Measurements from ENCODE around the gene PTPRN2.

DNA sequence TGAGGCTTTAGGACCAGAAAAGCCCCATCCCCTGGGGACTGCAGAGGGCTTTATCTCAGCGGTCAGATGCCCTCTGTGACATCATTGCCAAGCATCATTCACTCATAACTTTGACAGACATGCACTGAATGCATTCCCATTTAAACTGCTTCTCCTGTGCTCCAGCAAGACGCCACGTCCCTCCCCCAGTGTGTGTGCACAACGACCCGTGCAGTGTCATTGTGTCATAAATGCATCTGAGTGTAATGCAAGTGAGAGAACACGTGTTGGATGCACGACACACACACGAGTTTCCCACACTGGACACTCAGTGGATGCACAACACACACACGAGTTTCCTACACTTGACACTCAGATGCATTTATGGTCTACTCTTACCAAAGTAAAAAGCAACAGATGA lies 337.9 kb downstream of the PTPRN2 start:
- TF ChIP-seq POLR2A (IDR thresholded peaks at IDR 0.05) (no peak), POLR2AphosphoS5 (IDR thresholded peaks at IDR 0.05) (no peak)
- TF ChIP-seq, protein P1, sequence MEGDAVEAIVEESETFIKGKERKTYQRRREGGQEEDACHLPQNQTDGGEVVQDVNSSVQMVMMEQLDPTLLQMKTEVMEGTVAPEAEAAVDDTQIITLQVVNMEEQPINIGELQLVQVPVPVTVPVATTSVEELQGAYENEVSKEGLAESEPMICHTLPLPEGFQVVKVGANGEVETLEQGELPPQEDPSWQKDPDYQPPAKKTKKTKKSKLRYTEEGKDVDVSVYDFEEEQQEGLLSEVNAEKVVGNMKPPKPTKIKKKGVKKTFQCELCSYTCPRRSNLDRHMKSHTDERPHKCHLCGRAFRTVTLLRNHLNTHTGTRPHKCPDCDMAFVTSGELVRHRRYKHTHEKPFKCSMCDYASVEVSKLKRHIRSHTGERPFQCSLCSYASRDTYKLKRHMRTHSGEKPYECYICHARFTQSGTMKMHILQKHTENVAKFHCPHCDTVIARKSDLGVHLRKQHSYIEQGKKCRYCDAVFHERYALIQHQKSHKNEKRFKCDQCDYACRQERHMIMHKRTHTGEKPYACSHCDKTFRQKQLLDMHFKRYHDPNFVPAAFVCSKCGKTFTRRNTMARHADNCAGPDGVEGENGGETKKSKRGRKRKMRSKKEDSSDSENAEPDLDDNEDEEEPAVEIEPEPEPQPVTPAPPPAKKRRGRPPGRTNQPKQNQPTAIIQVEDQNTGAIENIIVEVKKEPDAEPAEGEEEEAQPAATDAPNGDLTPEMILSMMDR (IDR thresholded peaks at IDR 0.05) = no peak
